ENCODE results near the gene APBA2.
A peak's percentile ranks its signal among the peaks of the same experiment; 100 is the strongest.

APBA2 gene

DNA sequence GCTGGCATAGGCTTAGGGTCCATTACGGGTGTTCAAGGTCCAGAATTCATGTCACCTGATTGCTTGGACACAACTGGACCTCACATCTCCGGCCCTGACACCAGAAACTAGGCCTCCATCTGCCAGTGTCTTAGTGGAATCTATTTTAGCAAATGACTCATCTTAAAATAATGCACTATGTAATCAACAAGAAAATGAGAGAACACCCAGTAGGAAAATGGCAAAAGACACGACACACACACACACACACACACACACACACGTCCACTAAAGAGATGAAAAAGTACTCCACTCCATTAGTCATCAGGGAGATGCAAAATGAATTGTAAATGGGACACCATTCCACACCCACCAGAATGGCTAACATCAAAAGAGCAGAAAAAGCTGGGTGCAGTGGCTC is 11.2 kb downstream of the APBA2 start (continued):
- TF ChIP-seq ZNF776 (tag by site-specific recombination; IDR thresholded peaks at IDR 0.05; ENCODE audit: borderline replicate concordance) (no peak), WT1 (tag by site-specific recombination; IDR thresholded peaks at IDR 0.05) (no peak), ZNF426 (tag by site-specific recombination; IDR thresholded peaks at IDR 0.05) (no peak), MZF1 (tag by site-specific recombination; IDR thresholded peaks at IDR 0.05; ENCODE audit: borderline replicate concordance) (no peak), ZNF791 (tag by site-specific recombination; IDR thresholded peaks at IDR 0.05) (no peak), ZNF214 (tag by site-specific recombination; IDR thresholded peaks at IDR 0.05; ENCODE audit: borderline replicate concordance) (no peak), ZNF76 (tag by site-specific recombination; IDR thresholded peaks at IDR 0.05; ENCODE audit: borderline replicate concordance, low read depth) (no peak), ZBTB7A (tag by site-specific recombination; IDR thresholded peaks at IDR 0.05; ENCODE audit: low read depth) (no peak), ZNF561 (tag by site-specific recombination; IDR thresholded peaks at IDR 0.05; ENCODE audit: borderline replicate concordance) (no peak), SETDB1 (IDR thresholded peaks at IDR 0.05; ENCODE audit: insufficient read length, low read length) (no peak), SALL2 (tag by site-specific recombination; IDR thresholded peaks at IDR 0.05; ENCODE audit: borderline replicate concordance) (peak; percentile 35; the same call in 1 of the 2 replicates), ZNF311 (tag by site-specific recombination; IDR thresholded peaks at IDR 0.05; ENCODE audit: borderline replicate concordance) (no peak), ZNF48 (tag by site-specific recombination; IDR thresholded peaks at IDR 0.05) (no peak), ZIC2 (tag by site-specific recombination; IDR thresholded peaks at IDR 0.05) (no peak), GLIS2 (tag by site-specific recombination; IDR thresholded peaks at IDR 0.05) (no peak), BCL11A (tag by site-specific recombination; IDR thresholded peaks at IDR 0.05; ENCODE audit: low read depth) (peak; percentile 71), RBAK (tag by site-specific recombination; IDR thresholded peaks at IDR 0.05) (peak; percentile 72; the same call in 1 of the 2 replicates), ZNF629 (tag by site-specific recombination; IDR thresholded peaks at IDR 0.05) (peak; percentile 44), ZNF112 (tag by site-specific recombination; IDR thresholded peaks at IDR 0.05) (0 out of 2 replicates have a peak, but pooled peaks have one; percentile 47), ZNF621 (tag by site-specific recombination; IDR thresholded peaks at IDR 0.05) (0 out of 2 replicates have a peak, but pooled peaks have one; percentile 36), ZNF140 (tag by site-specific recombination; IDR thresholded peaks at IDR 0.05) (no peak), ZNF473 (tag by site-specific recombination; IDR thresholded peaks at IDR 0.05) (0 out of 2 replicates have a peak, but pooled peaks have one; percentile 36), ZNF624 (tag by site-specific recombination; IDR thresholded peaks at IDR 0.05) (no peak), ZNF623 (tag by site-specific recombination; IDR thresholded peaks at IDR 0.05) (no peak), SP3 (tag by site-specific recombination; IDR thresholded peaks at IDR 0.05) (peak; percentile 38; the same call in 1 of the 2 replicates), ZNF24 (tag by site-specific recombination; IDR thresholded peaks at IDR 0.05) (0 out of 2 replicates have a peak, but pooled peaks have one; percentile 35), FEZF1 (tag by site-specific recombination; IDR thresholded peaks at IDR 0.05) (no peak), ZNF549 (tag by site-specific recombination; IDR thresholded peaks at IDR 0.05) (no peak), ZNF571 (tag by site-specific recombination; IDR thresholded peaks at IDR 0.05) (no peak), KLF9 (tag by site-specific recombination; IDR thresholded peaks at IDR 0.05; ENCODE audit: low read depth) (0 out of 2 replicates have a peak, but pooled peaks have one; percentile 42), ZNF664 (tag by site-specific recombination; IDR thresholded peaks at IDR 0.05) (no peak)
- TF ChIP-seq, protein P1, sequence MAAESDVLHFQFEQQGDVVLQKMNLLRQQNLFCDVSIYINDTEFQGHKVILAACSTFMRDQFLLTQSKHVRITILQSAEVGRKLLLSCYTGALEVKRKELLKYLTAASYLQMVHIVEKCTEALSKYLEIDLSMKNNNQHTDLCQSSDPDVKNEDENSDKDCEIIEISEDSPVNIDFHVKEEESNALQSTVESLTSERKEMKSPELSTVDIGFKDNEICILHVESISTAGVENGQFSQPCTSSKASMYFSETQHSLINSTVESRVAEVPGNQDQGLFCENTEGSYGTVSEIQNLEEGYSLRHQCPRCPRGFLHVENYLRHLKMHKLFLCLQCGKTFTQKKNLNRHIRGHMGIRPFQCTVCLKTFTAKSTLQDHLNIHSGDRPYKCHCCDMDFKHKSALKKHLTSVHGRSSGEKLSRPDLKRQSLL (tag by site-specific recombination; IDR thresholded peaks at IDR 0.05): no peak
- TF ChIP-seq, protein P2, sequence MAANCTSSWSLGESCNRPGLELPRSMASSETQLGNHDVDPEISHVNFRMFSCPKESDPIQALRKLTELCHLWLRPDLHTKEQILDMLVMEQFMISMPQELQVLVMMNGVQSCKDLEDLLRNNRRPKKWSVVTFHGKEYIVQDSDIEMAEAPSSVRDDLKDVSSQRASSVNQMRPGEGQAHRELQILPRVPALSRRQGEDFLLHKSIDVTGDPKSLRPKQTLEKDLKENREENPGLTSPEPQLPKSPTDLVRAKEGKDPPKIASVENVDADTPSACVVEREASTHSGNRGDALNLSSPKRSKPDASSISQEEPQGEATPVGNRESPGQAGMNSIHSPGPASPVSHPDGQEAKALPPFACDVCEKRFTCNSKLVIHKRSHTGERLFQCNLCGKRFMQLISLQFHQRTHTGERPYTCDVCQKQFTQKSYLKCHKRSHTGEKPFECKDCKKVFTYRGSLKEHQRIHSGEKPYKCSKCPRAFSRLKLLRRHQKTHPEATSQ (tag by site-specific recombination; IDR thresholded peaks at IDR 0.05): no peak
- TF ChIP-seq, protein P3, sequence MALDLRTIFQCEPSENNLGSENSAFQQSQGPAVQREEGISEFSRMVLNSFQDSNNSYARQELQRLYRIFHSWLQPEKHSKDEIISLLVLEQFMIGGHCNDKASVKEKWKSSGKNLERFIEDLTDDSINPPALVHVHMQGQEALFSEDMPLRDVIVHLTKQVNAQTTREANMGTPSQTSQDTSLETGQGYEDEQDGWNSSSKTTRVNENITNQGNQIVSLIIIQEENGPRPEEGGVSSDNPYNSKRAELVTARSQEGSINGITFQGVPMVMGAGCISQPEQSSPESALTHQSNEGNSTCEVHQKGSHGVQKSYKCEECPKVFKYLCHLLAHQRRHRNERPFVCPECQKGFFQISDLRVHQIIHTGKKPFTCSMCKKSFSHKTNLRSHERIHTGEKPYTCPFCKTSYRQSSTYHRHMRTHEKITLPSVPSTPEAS (tag by site-specific recombination; IDR thresholded peaks at IDR 0.05): peak; percentile 59; the same call in 1 of the 2 replicates
- TF ChIP-seq, protein P4, sequence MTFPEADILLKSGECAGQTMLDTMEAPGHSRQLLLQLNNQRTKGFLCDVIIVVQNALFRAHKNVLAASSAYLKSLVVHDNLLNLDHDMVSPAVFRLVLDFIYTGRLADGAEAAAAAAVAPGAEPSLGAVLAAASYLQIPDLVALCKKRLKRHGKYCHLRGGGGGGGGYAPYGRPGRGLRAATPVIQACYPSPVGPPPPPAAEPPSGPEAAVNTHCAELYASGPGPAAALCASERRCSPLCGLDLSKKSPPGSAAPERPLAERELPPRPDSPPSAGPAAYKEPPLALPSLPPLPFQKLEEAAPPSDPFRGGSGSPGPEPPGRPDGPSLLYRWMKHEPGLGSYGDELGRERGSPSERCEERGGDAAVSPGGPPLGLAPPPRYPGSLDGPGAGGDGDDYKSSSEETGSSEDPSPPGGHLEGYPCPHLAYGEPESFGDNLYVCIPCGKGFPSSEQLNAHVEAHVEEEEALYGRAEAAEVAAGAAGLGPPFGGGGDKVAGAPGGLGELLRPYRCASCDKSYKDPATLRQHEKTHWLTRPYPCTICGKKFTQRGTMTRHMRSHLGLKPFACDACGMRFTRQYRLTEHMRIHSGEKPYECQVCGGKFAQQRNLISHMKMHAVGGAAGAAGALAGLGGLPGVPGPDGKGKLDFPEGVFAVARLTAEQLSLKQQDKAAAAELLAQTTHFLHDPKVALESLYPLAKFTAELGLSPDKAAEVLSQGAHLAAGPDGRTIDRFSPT (tag by site-specific recombination; IDR thresholded peaks at IDR 0.05): peak; percentile 89
- TF ChIP-seq, protein P5, sequence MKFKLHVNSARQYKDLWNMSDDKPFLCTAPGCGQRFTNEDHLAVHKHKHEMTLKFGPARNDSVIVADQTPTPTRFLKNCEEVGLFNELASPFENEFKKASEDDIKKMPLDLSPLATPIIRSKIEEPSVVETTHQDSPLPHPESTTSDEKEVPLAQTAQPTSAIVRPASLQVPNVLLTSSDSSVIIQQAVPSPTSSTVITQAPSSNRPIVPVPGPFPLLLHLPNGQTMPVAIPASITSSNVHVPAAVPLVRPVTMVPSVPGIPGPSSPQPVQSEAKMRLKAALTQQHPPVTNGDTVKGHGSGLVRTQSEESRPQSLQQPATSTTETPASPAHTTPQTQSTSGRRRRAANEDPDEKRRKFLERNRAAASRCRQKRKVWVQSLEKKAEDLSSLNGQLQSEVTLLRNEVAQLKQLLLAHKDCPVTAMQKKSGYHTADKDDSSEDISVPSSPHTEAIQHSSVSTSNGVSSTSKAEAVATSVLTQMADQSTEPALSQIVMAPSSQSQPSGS (tag by site-specific recombination; IDR thresholded peaks at IDR 0.05; ENCODE audit: low read depth): no peak
